Motor neuron (in vitro differentiated cells): ENCODE data around the gene SH3GL3. TPM values are rescaled to one million over a fixed set of nuclear protein-coding genes. Genes with fewer than 3 reads are reported as not detected.

Experiments used
- ATAC-seq, 8 experiments: fragments of 200-7000 bp; cut with Tn5 transposase; replicated peaks in 6 of 8; 2 replicates each; pipeline ENCODE4 v1.8.0; 2021; ENCODE audit warnings: mild to moderate bottlenecking in 8 of 8, moderate library complexity in 8 of 8
- H3K27ac ChIP-seq, 2 donors: fragments of 250-450 bp; sonication (Bioruptor Pico); 2 replicates each; pipeline ENCODE4 v1.9.0; 2021; ENCODE audit warnings: antibody characterized with exemption in 2 of 2, mild to moderate bottlenecking in 2 of 2, moderate library complexity in 1 of 2
- H3K4me1 ChIP-seq, 2 donors: fragments of 250-450 bp; sonication (Bioruptor Pico); replicated peaks in 1 of 2; 2 replicates each; pipeline ENCODE4 v1.6.1; 2021; ENCODE audit warnings: antibody characterized with exemption in 2 of 2, mild to moderate bottlenecking in 2 of 2, moderate library complexity in 1 of 2
- H3K4me3 ChIP-seq, 5 donors: fragments of 250-450 bp; sonication (Bioruptor Pico); 2 replicates each; pipeline ENCODE4 v1.9.0; 2021; ENCODE audit warnings: antibody characterized with exemption in 5 of 5, mild to moderate bottlenecking in 5 of 5, moderate library complexity in 4 of 5
- WGBS, 10 experiments: fragments of 450-650 bp; shearing (Covaris generic); methylation state at CpG; one replicate each; pipeline ENCODE4 v1.0.0; 2022; 5-methylcytosine and 5-hydroxymethylcytosine counted together
- in situ Hi-C, 9 experiments: fragments of 400-800 bp; cut with MboI; loops; one replicate each; pipeline ENCODE4 v1.15.0; 2021; ENCODE audit warnings: low sequenced_read_pairs in 9 of 9, low pct_unique_long_range_greater_than_20kb in 2 of 9; ENCODE audit not compliant: unreplicated experiment in 9 of 9
- total RNA-seq, 8 experiments: library from RNA; unstranded; fragments of 300-600 nt; gene quantifications; 2 replicates each; pipeline versions ENCODE4 v1.2.3 to v1.2.4, GENCODE V29; 2022

The SH3GL3 gene
- total RNA-seq, 8 experiments from 2014 or later: 3.7 to 22.6 (median 10.5) TPM

DNA sequence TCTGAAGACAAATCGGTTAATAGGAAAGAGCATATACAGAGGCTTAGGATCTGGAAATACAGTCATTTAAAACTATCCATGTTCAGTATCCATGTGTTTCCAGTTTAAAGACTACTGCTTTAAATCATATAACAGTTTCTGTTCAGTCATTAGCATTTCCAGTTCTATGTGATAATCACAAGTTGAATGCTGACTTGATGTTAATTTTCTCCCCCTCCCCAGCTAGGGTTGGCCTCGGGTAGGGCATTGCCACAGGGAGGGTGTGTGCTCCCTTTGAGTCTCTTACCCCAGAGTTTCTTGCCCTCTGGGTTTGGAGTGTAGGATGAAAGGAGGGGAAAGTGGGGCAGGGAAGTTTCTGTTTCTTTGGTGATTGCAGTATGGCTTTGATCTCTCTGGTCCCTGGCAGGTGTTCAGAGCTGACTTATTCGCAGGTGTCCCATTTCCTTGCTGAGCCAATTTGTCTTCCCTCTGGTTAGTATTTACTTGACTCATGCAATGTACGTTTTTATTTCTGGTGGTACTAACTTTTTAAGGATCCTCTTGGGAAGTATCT is 86.3 kb downstream of the SH3GL3 start:
- peak in 3 of 8 experiments; percentile 34 to 58 (median 55) for ATAC-seq
- Histone ChIP-seq H3K4me1 (no peaks in the 10 kb centered on the region), H3K4me3 (no peak overlapping the region), H3K27ac (no peak overlapping the region)
- 8 to 80% (median 60%) methylated on average over 1 to 4 of the region's 4 CpGs; no CpG with 5 or more reads in 1 of the 10 experiments for WGBS, 10 experiments
- in situ Hi-C loops: no loop called here

DNA sequence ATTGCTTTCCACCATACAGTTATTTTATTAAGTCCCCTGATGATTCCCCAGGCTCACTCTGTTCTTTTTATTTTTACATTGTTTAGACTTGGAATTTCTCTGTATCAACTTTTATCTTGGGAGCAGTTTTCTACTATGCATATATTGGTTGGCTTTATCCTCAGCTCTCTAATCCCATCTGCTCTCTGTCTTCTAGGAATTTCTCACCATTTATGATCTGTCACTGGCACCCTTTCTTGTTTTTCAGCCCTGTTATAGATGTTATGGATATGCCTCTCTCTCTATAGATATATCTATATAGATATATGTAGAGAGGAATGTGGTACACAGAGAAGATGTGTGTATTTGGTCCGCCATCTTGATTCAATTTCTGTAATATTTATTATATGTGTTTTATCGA is 90.5 kb downstream of the SH3GL3 start:
- Histone ChIP-seq H3K27ac (no peak overlapping the region), H3K4me3 (no peak overlapping the region), H3K4me1 (no peaks in the 10 kb centered on the region)
- WGBS, 10 experiments: 13 to 94% (median 90%) methylated on average over 2 of the region's 2 CpGs; no CpG with 5 or more reads in 3 of the 10 experiments
- ATAC-seq: peak in 1 of 8 experiments; percentile 9
- in situ Hi-C loops: no loop called here

DNA sequence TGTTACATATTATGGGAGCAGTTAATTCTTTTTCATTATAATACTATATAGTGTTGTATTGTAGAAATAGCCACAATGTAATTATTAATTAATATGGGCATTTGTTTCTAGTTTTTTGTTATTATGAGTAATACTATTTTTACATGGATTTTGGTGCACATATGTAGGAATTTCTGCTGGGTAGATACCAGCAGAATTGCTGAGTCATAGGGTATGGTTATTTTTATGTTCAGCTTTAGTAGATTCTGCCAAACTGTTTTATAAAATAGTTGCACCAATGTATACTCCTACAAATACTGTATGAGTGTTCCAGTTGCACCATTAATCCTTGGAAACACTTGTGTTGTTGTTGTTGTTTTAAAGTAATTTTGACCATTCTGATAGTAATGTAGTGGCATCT is 91.5 kb downstream of the SH3GL3 start:
- no peaks in the 10 kb centered on the region for H3K4me1 ChIP-seq
- in situ Hi-C loops: no loop called here
- peak in 3 of 8 experiments; percentile 20 to 59 (median 40) for ATAC-seq
- H3K4me3 ChIP-seq: no peak overlapping the region
- H3K27ac ChIP-seq: no peak overlapping the region

DNA sequence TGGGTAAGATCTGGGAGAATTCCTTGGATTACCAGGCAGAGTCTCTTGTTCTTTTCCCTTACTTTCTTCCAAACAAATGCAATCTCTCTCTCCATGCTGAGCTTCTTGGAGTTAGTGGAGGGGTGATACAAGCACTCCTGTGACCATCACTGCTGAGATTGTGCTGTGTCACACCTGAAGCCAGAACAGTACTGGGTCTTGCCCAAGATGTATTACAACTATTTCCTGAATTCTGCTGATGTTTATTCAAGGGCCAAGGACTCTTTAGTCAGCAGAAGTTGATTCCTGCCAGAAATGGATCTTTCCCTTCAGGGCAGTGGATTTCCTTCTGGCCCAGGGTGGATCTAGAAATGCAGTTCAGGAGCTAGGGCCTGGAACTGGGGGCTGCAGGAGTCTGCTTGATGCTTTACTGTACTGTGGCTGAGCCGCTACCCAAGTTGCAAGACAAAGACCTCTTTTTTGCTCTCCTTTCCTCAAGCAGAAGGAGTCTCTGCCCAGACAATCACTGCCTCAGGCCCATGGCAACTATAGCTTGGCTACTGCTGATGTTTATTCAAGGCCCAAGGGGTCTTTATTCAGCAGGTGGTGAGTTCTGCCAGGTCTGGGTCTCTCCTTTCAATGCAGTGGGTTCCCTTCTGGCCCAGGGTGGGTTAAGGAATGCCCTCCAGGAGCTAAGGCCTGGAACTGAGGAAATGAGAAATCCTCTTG is 98.8 kb downstream of the SH3GL3 start:
- WGBS, 10 experiments: 17 to 100% (median 80%) methylated on average over 1 of the region's 1 CpG; no CpG with 5 or more reads in 6 of the 10 experiments
- Histone ChIP-seq H3K27ac (no peak overlapping the region), H3K4me1 (no peaks in the 10 kb centered on the region), H3K4me3 (no peak overlapping the region)
- in situ Hi-C loops: no loop called here
- peak in 3 of 8 experiments; percentile 57 to 72 (median 72) for ATAC-seq

DNA sequence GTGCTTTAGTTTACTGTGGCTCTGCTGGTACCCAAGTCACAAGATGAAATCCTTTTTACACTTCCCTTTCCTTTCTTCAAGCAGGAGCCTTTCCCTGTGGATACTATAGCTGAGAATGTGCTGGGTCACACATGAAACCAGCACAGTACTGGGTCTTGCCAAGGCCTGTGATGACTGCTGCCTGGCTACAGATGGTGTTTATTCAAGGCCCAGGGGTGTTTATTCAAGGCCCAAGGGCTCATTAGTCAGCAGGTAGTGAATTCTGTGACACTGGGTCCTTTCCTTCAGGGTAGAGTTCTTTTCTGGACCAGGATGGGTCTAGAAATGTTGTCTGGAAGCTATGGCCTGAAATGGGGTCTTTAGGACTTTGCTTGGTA is 99.4 kb downstream of the SH3GL3 start:
- Histone ChIP-seq H3K4me3 (no peak overlapping the region), H3K27ac (no peak overlapping the region), H3K4me1 (no peaks in the 10 kb centered on the region)
- in situ Hi-C loops: no loop called here
- ATAC-seq: peak in 3 of 8 experiments; percentile 53 to 69 (median 69)

DNA sequence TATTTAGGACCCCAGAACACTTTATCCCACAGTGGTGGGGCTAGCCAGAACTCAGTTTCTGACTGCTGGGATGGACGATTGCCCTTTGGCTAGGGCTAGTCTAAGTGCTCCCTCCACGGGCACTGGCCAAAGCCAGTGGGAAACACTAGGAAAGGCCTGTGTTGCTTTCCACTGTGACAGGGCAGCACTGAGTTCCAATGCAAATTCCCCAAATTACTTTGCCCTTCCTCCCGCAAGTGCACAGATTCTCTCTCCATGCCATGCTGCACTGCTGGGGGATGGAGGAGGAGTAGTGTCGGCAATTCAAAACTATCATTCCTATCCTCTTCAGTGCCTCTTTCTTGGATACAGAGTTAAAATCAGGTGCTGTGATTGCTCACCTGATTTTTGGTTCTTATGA is 100.0 kb downstream of the SH3GL3 start:
- ATAC-seq: peak in 1 of 8 experiments; percentile 14
- in situ Hi-C loops: no loop called here
- Histone ChIP-seq H3K27ac (no peak overlapping the region), H3K4me3 (no peak overlapping the region), H3K4me1 (no peaks in the 10 kb centered on the region)
- 60 to 93% (median 85%) methylated on average over 2 to 4 of the region's 4 CpGs; no CpG with 5 or more reads in 6 of the 10 experiments for WGBS, 10 experiments

DNA sequence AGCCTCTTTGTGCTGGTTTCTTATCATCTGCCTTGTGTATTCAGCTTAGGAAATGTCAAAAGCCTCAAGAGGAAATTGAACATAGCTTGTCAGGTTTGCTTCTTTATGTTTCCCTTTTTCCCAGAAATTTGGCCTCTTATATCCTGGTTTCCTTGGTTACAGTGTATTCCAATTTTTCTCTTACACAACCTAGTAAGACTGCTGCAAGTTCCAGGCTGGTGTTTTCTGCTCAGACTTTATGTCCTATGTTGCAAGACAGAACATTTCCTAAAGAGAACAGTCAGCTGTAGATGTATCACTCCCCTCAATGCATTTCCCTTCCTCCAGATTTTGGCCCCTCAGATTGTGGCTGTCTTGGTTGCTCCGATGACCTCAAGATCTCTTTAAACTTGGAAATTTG is 102.5 kb downstream of the SH3GL3 start:
- in situ Hi-C loops: loop anchor here in 6 of 9 experiments (10.0 to 25.0 kb wide), 4 partner anchors 112 to 488 kb away; partner anchors contain the start of gene SH3GL3 (in 4 of the 6)
- no peaks in the 10 kb centered on the region for H3K4me1 ChIP-seq
- H3K4me3 ChIP-seq: no peak overlapping the region
- 17 to 100% (median 87%) methylated on average over 1 of the region's 1 CpG; no CpG with 5 or more reads in 4 of the 10 experiments for WGBS, 10 experiments
- ATAC-seq: peak in 2 of 8 experiments; percentile 33 to 41
- H3K27ac ChIP-seq: no peak overlapping the region

DNA sequence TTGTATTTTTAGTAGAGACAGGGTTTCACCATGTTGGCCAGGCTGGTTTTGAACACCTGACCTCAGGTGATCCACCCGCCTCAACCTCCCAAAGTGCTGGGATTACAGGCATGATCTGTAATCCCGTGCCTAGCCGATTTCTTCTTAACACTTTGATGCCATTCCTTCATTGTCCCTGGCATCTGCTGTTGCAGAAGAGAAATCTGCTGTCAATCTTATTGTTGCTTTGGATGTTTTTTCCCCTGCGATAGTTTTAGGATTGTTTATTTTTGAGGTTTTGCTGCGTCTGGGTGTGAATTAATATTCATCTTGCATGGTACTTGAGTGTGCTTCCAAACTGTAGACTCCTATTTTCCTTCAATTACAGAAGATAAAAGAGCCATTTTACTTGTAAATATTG is 107.4 kb downstream of the SH3GL3 start:
- WGBS, 10 experiments: 54 to 100% (median 74%) methylated on average over 1 to 5 of the region's 5 CpGs
- in situ Hi-C loops: loop anchor here in 6 of 9 experiments (10.0 to 25.0 kb wide), 4 partner anchors 117 to 483 kb away; partner anchors contain the start of gene SH3GL3 (in 4 of the 6)
- no peak for ATAC-seq
- H3K27ac ChIP-seq: no peak overlapping the region
- no peak overlapping the region for H3K4me3 ChIP-seq
- H3K4me1 ChIP-seq: no peaks in the 10 kb centered on the region

DNA sequence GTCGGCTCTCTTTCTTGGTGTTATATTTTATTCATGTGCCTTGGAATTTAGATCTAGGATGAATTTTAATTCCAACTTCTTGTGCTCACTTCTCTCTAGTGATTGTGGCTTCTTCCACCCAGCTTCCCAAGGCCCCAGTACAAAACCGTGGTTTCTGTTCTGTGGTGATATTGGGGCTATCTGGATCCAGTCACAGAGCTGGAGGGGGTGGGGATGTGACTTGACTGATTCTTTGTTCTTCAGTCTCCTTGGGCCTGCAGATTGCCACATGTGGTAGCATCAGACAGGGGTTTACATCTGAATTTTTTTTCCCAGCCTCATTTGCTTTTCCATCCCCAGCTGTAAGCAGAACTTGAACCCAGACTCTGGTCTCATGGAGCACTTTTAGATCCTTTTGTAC is 108.2 kb downstream of the SH3GL3 start:
- in situ Hi-C loops: loop anchor here in 6 of 9 experiments (10.0 to 25.0 kb wide), 4 partner anchors 118 to 482 kb away; partner anchors contain the start of gene SH3GL3 (in 4 of the 6)
- WGBS, 10 experiments: 58 to 100% (median 90%) methylated on average over 1 to 2 of the region's 2 CpGs; no CpG with 5 or more reads in 2 of the 10 experiments

DNA sequence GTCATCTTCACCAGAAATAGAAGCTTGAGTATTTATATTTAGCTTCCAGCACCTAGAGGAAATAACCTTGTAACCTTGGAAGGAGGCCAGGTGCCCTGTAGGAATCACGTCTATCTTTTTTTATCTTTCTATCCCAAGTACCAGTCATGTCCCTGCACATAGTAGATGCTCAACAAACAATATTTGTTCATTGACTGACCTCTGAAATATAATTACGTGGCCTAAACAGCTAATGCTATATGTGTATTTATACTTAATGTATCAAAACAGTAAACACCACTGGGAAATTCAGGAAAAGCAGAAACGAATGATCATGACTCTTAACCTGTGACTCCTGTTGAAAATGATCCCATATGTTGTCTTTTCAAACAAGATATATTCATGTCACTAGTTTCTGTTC is 108.9 kb downstream of the SH3GL3 start:
- in situ Hi-C loops: loop anchor here in 6 of 9 experiments (10.0 to 25.0 kb wide), 4 partner anchors 119 to 481 kb away; partner anchors contain the start of gene SH3GL3 (in 4 of the 6)
- WGBS, 10 experiments: 17 to 100% (median 63%) methylated on average over 2 to 3 of the region's 3 CpGs; no CpG with 5 or more reads in 1 of the 10 experiments
- H3K4me1 ChIP-seq: no peaks in the 10 kb centered on the region
- H3K27ac ChIP-seq: no peak overlapping the region
- no peak for ATAC-seq
- H3K4me3 ChIP-seq: no peak overlapping the region

More for the DNA sequence above, 108.2 kb downstream of the SH3GL3 start:
- H3K4me3 ChIP-seq: no peak overlapping the region
- no peaks in the 10 kb centered on the region for H3K4me1 ChIP-seq
- no peak overlapping the region for H3K27ac ChIP-seq
- ATAC-seq: no peak

DNA sequence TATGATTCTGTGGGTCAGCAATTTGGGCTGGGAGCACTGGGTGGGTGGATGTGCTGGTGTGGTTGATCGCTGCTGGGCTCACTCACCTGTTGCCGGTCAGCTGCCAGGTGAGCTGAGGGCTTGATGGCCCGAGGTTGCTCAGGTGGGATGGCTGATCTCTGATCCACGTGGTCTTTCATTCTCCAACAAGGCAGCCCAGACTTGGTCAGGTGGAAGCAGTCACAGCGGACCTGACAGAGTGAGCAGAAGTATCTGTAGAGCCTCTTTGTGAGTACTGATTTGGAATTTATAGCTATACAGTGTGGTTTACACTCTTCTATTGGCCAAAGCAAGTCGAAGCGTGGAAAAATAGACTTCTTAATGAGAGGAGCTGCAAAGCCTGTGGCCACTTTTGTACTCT is 109.6 kb downstream of the SH3GL3 start:
- Histone ChIP-seq H3K4me1 (no peaks in the 10 kb centered on the region), H3K4me3 (no peak overlapping the region), H3K27ac (no peak overlapping the region)
- 28 to 100% (median 85%) methylated on average over 1 to 5 of the region's 7 CpGs; no CpG with 5 or more reads in 3 of the 10 experiments for WGBS, 10 experiments
- no peak for ATAC-seq
- in situ Hi-C loops: loop anchor here in 6 of 9 experiments (10.0 to 25.0 kb wide), 4 partner anchors 119 to 481 kb away; partner anchors contain the start of gene SH3GL3 (in 4 of the 6)

DNA sequence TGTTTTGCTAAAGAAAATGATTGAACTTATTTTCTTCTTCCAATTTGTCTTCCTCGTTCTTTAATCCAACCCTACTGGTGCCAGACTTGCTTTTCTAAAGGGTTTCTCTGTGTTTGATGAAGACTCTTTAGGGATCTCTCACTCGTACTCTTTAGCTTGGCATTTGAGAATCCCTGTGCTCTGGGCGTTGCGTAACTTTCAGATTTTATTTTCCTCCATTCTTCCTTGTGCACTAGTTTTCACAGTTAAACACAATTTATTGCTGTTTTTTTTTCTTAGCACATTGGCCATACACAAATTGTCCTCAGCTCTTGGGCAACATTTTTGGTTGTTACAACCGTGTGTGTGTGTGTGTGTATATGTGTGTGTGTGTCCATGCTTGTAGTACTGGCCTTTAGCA is 111.0 kb downstream of the SH3GL3 start:
- in situ Hi-C loops: loop anchor here in 6 of 9 experiments (10.0 to 25.0 kb wide), 4 partner anchors 121 to 479 kb away; partner anchors contain the start of gene SH3GL3 (in 4 of the 6)
- no peak for ATAC-seq
- H3K4me1 ChIP-seq: no peaks in the 10 kb centered on the region
- WGBS, 10 experiments: 49 to 100% (median 85%) methylated on average over 2 to 5 of the region's 5 CpGs
- no peak overlapping the region for H3K27ac ChIP-seq
- no peak overlapping the region for H3K4me3 ChIP-seq

DNA sequence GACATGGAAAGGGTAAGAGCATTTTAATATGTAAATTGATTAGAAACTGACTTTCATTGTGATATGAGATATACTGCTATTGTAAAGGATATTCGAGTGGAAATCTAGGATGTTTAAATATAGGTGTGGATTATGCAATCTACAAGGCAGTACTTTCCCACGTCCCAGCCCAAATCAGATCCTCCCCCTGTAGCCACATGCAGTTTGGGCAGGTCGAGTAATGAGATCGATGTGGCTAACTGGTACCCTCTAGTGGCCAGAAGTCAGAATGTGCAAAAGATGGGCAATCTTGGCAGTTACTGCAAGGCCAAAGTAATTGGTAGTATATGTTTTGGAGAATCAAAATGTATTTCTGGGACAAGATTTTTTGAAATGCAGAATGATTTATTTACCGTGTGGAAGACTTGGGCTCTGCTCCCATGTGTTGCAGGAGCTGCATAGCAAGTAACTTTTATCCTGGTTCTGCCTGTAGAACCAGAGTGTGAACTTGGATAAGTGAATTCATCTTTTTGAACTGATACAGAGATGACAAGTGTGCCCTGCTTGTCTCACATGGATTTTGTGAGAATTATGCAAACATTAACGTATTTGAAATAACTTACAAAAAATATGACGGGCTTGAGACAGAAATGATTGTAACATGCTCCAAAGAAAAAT is 112.3 kb downstream of the SH3GL3 start:
- Histone ChIP-seq H3K27ac (no peak overlapping the region), H3K4me3 (no peak overlapping the region), H3K4me1 (no peaks in the 10 kb centered on the region)
- peak in 5 of 8 experiments; percentile 47 to 95 (median 82) for ATAC-seq
- WGBS, 10 experiments: 0 to 8% (median 0%) methylated on average over 1 to 5 of the region's 7 CpGs
- in situ Hi-C loops: loop anchor here in 6 of 9 experiments (10.0 to 25.0 kb wide), 4 partner anchors 122 to 478 kb away; partner anchors contain the start of gene SH3GL3 (in 4 of the 6)
